Mammary microvascular endothelial cell (primary cell): ENCODE results near the gene PHACTR4. TPM values are rescaled to one million over a fixed set of nuclear protein-coding genes. Genes with fewer than 3 reads are reported as not detected.

Experiments used
- total RNA-seq: library from RNA; depleted of rRNA; stranded (reverse); fragments of >200 nt; gene quantifications from 2 replicates; pipeline ENCODE4 v1.2.3, GENCODE V29; 2015

PHACTR4 gene
- total RNA-seq: 23.4 and 24.6 TPM in 2 replicates

DNA sequence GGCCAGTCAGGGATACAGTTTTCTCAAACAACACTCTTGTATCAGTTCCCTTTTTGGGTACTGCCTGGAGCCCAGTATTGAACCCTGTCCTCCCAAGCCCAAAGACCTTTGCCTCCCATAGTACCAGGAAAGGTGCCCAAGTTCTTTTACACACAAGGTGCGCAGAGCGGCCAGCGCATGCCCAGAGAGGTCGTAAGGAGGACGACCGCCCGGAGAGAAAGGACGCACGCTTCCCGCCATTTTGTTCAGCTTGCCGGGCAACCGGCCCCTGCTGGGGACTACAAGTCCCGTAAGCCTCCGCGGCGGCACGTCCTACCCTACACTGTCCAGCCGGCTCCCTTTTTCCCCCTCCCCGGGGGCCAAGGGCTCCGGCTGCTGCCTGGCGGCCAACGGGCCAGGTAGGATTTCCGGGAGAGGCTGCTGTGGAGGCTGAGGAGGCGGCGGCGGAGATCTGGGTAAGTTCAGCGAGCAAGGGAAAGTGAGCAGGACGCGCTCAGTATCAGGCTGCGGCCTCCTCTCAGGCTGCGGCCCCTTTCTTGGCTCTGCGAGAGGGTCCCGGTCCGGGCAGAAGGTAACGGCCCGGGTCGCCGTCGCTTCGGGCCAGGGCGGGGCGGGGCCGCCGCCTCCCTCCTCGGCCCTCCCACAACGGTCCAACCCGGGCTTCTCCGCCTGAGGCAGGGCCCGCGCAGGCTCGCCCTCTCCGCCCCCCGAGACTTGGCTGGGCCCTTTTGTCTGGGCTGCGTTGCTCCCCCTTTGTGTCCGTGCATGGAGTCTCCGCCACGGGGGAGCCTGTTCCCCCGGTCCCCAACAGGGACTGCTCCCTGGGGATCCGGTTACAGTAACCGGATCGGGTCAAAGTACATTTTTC, at the start of gene PHACTR4:
Gene PHACTR4, plus strand, starts transcription at position 370 of the 868 bp plus-strand sequence. CDS start 37,708 bp downstream, outside the sequence.

DNA sequence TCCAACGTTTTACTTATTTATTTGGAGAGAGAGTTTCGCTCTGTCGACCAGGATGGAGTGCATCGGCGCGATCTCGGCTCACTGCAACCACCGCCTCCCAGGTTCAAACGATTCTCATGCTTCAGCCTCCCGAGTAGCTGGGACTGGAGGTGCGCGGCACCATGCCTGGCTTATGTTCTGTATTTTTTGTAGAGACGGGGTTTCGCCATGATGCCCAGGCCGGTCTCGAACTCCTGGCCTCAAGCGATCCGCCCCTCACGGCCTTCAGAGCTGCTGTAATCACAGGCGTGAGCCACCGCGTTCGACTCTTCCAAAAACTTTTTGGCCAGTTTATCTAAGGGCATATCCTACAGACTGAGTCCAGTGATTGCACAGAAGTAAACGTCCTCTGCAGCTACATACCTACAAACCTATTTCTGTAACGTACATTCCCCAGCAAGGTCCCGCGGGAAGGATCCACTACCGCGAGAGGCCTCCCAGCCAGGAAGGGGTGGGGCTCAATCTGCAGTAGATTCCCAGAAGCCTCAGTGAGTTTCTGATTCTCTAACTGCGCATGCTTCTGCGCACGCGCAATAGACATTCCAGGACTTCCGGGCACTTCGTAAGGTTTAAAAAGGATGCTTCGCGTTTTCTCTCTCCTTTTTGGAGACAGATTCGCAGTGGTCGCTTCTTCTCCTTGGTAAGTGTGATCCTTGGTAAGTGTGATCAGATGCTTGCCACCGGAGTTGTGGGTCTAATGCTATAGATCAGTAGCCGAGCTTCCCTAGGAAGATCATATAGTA, 136.1 kb downstream of the PHACTR4 start, which contains the start of gene RCC1:
Gene RCC1, plus strand, starts transcription at position 638 of the 782 bp plus-strand sequence. CDS start 23,824 bp downstream, outside the sequence.

Other genes with a start within 250 kb of the PHACTR4 start
- gene PTAFR, start 193.1 kb upstream of the PHACTR4 start, total RNA-seq: 0.05 TPM in 1 of 2 replicates, not detected in the other
- gene DNAJC8, start 136.7 kb upstream of the PHACTR4 start, total RNA-seq: 82.1 and 82.3 TPM in 2 replicates
- gene ATP5IF1, start 133.6 kb upstream of the PHACTR4 start, total RNA-seq: 256 and 284 TPM in 2 replicates
- 14.1 and 15.0 TPM in 2 replicates for gene SESN2, start 110.2 kb upstream of the PHACTR4 start, total RNA-seq
- gene MED18, start 40.7 kb upstream of the PHACTR4 start, total RNA-seq: 13.4 and 16.0 TPM in 2 replicates
- 69.4 and 70.0 TPM in 2 replicates for gene RCC1, start 136.3 kb downstream of the PHACTR4 start, total RNA-seq
- 30.8 and 37.6 TPM in 2 replicates for gene TRNAU1AP, start 183.3 kb downstream of the PHACTR4 start, total RNA-seq
- 1.4 and 2.1 TPM in 2 replicates for gene RAB42, start 222.5 kb downstream of the PHACTR4 start, total RNA-seq